Measurements from ENCODE around the gene HECTD4. TPM values are rescaled to one million over a fixed set of nuclear protein-coding genes. Genes with fewer than 3 reads are reported as not detected.

Gene HECTD4
- polyA plus RNA-seq, 1 experiment: 7.3 TPM

- DNase-seq (ENCODE audit: low read depth): no peak
- Histone ChIP-seq H3K27me3 (ENCODE audit: control insufficient read depth, insufficient read depth, low read length) (no peaks in the 10 kb centered on the region), H3K36me3 (ENCODE audit: control insufficient read depth, insufficient read depth, low read length) (peaks cover 17% of the 10 kb centered on the region), H3K4me3 (ENCODE audit: low read depth, low read length) (no peak overlapping the region)
- no peak for TF ChIP-seq CTCF (IDR thresholded peaks at IDR 0.05; ENCODE audit: insufficient read depth, low read depth, low read length)
- ChIA-PET POLR2A (no interaction called here), CTCF (no interaction called here)
Measured at GRCh38 chr12:112176321-112177010, 205.8 kb downstream of the HECTD4 start.

- CTCF ChIA-PET: interaction anchor here (1.2 kb wide), 1 partner anchor 22 kb away, joined by 5 read pairs; no protein-coding TSS in a partner anchor
- H3K27me3 ChIP-seq (ENCODE audit: control insufficient read depth, insufficient read depth, low read length): no peaks in the 10 kb centered on the region
- peaks cover 20% of the 10 kb centered on the region for H3K36me3 ChIP-seq (ENCODE audit: control insufficient read depth, insufficient read depth, low read length)
- no peak for TF ChIP-seq CTCF (IDR thresholded peaks at IDR 0.05; ENCODE audit: insufficient read depth, low read depth, low read length)
- POLR2A ChIA-PET: no interaction called here
- no peak for DNase-seq (ENCODE audit: low read depth)
- no peak overlapping the region for H3K4me3 ChIP-seq (ENCODE audit: low read depth, low read length)
Measured at GRCh38 chr12:112175361-112176155, 206.7 kb downstream of the HECTD4 start.

- POLR2A ChIA-PET: no interaction called here
- CTCF ChIA-PET: interaction anchor here (1.1 to 1.8 kb wide), 2 partner anchors 12 to 214 kb away, joined by 3 to 5 read pairs; no protein-coding TSS in a partner anchor
Measured at GRCh38 chr12:112172556-112173324, 209.5 kb downstream of the HECTD4 start.

GRCh38 chr12:112170971-112171596 lies 211.1 kb downstream of the HECTD4 start:
- no peaks in the 10 kb centered on the region for H3K27me3 ChIP-seq (ENCODE audit: control insufficient read depth, insufficient read depth, low read length)
- H3K4me3 ChIP-seq (ENCODE audit: low read depth, low read length): no peak overlapping the region
- DNase-seq (ENCODE audit: low read depth): no peak
- CTCF ChIA-PET: interaction anchor here (0.7 kb wide), 1 partner anchor 16 kb away, joined by 3 read pairs; no protein-coding TSS in a partner anchor
- no peak for TF ChIP-seq CTCF (IDR thresholded peaks at IDR 0.05; ENCODE audit: insufficient read depth, low read depth, low read length)
- peaks cover 14% of the 10 kb centered on the region for H3K36me3 ChIP-seq (ENCODE audit: control insufficient read depth, insufficient read depth, low read length)
- POLR2A ChIA-PET: no interaction called here

More at GRCh38 chr12:112172556-112173324, 209.5 kb downstream of the HECTD4 start:
- peaks cover 16% of the 10 kb centered on the region for H3K36me3 ChIP-seq (ENCODE audit: control insufficient read depth, insufficient read depth, low read length)
- H3K27me3 ChIP-seq (ENCODE audit: control insufficient read depth, insufficient read depth, low read length): no peaks in the 10 kb centered on the region
- no peak for TF ChIP-seq CTCF (IDR thresholded peaks at IDR 0.05; ENCODE audit: insufficient read depth, low read depth, low read length)
- no peak for DNase-seq (ENCODE audit: low read depth)
- no peak overlapping the region for H3K4me3 ChIP-seq (ENCODE audit: low read depth, low read length)
